HG03196 (cell line): ENCODE results near the gene WAC.

Source experiments
- ATAC-seq: cut with Tn5 transposase; IDR thresholded peaks from one replicate; pipeline ENCODE4 v1.9.1; 2021; ENCODE audit not compliant: unreplicated experiment

The WAC gene

GRCh38 chr10:28663576-28664368 lies 130.9 kb downstream of the WAC start:
- ATAC-seq, result peak; percentile 85

GRCh38 chr10:28664369-28664740 lies 131.4 kb downstream of the WAC start:
- no peak for ATAC-seq

- ATAC-seq, result no peak
These were observed 134.0 kb downstream of the WAC start for GRCh38 chr10:28666751-28667467.

GRCh38 chr10:28668363-28669226 lies 135.7 kb downstream of the WAC start:
- no peak for ATAC-seq

- no peak for ATAC-seq
These were observed 136.6 kb downstream of the WAC start for GRCh38 chr10:28669227-28670173.
